ENCODE data around the gene SEMA3C.
A peak's percentile ranks its signal among the peaks of the same experiment; 100 is the strongest.

The SEMA3C gene

GRCh38 chr7:80890426-80891258 is 28.2 kb downstream of the SEMA3C start:
- no peak for DNase-seq (ENCODE audit: low read depth in 2 of 2)
- H3K4me3 ChIP-seq (replicated peaks in 1 of 2; ENCODE audit: low read depth in 2 of 2, low read length in 2 of 2): no peak overlapping the region
- no peak for TF ChIP-seq CTCF (IDR thresholded peaks at IDR 0.05; ENCODE audit: low read depth, low read length)

GRCh38 chr7:80889525-80889924 is 29.3 kb downstream of the SEMA3C start:
- H3K4me3 ChIP-seq (replicated peaks in 1 of 2; ENCODE audit: low read depth in 2 of 2, low read length in 2 of 2): no peak overlapping the region
- TF ChIP-seq CTCF (IDR thresholded peaks at IDR 0.05; ENCODE audit: low read depth, low read length): no peak
- no peak for DNase-seq (ENCODE audit: low read depth in 2 of 2)

GRCh38 chr7:80885757-80886156 is 33.1 kb downstream of the SEMA3C start:
- no peak for TF ChIP-seq CTCF (IDR thresholded peaks at IDR 0.05; ENCODE audit: low read depth, low read length)

GRCh38 chr7:80884511-80885195 is 34.2 kb downstream of the SEMA3C start:
- TF ChIP-seq CTCF (IDR thresholded peaks at IDR 0.05; ENCODE audit: low read depth, low read length): no peak
- H3K4me3 ChIP-seq (replicated peaks in 1 of 2; ENCODE audit: low read depth in 2 of 2, low read length in 2 of 2): no peak overlapping the region
- DNase-seq (ENCODE audit: low read depth in 2 of 2): peak in 1 of 2 donors; percentile 47

More at GRCh38 chr7:80885757-80886156, 33.1 kb downstream of the SEMA3C start:
- no peak overlapping the region for H3K4me3 ChIP-seq (replicated peaks in 1 of 2; ENCODE audit: low read depth in 2 of 2, low read length in 2 of 2)
- DNase-seq (ENCODE audit: low read depth in 2 of 2): no peak

- peak; percentile 89 to 98 for DNase-seq (ENCODE audit: low read depth in 2 of 2)
- TF ChIP-seq CTCF (IDR thresholded peaks at IDR 0.05; ENCODE audit: low read depth, low read length): no peak
- H3K4me3 ChIP-seq (replicated peaks in 1 of 2; ENCODE audit: low read depth in 2 of 2, low read length in 2 of 2): no peak overlapping the region
Measured at GRCh38 chr7:80883154-80884025, 35.5 kb downstream of the SEMA3C start.

- DNase-seq (ENCODE audit: low read depth in 2 of 2): peak in 1 of 2 donors; percentile 28
- TF ChIP-seq CTCF (IDR thresholded peaks at IDR 0.05; ENCODE audit: low read depth, low read length): no peak
Measured at GRCh38 chr7:80882213-80882801, 36.5 kb downstream of the SEMA3C start.

More at GRCh38 chr7:80882213-80882801, 36.5 kb downstream of the SEMA3C start:
- H3K4me3 ChIP-seq (replicated peaks in 1 of 2; ENCODE audit: low read depth in 2 of 2, low read length in 2 of 2): no peak overlapping the region
